ENCODE data around the gene CENPC. TPM values are rescaled to one million over a fixed set of nuclear protein-coding genes. Genes with fewer than 3 reads are reported as not detected.
"Not testable (repeated sequence)": the region's sequence is repeated elsewhere in the genome, so short reads cannot be mapped to it uniquely, and the experiment has no call there.

Gene CENPC
- total RNA-seq, 1 donor from 2014 or later: 26.4 TPM

DNA sequence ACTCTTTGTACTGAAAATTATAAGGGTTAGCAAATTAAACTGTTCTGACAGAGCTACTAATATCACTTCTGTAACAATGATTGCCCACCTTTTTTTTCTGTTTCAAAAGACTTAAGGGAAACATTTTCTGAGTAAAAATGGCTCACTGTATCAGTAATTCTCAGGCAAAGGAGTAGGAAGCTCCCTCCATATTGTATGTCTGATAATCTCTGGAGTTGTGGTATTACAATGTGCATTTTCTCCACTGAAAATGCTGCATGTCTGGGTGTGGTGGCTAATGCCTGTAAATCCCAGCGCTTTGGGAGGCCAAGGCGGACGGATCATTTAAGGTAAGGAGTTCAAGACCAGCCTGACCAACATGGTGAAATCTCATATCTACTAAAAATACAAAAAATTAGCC is 8.8 kb upstream of the CENPC start:
- no peaks in the 10 kb centered on the region for H3K9me3 Mint-ChIP-seq (ENCODE audit: low read depth)
- H3K27me3 Mint-ChIP-seq: no peaks in the 10 kb centered on the region
- H3K4me1 Mint-ChIP-seq (ENCODE audit: low read depth): no peaks in the 10 kb centered on the region
- DNase-seq (ENCODE audit: low spot score, unreplicated experiment): no peak
- no peaks in the 10 kb centered on the region for H3K36me3 Mint-ChIP-seq (ENCODE audit: insufficient read depth)
- TF ChIP-seq, protein P1, sequence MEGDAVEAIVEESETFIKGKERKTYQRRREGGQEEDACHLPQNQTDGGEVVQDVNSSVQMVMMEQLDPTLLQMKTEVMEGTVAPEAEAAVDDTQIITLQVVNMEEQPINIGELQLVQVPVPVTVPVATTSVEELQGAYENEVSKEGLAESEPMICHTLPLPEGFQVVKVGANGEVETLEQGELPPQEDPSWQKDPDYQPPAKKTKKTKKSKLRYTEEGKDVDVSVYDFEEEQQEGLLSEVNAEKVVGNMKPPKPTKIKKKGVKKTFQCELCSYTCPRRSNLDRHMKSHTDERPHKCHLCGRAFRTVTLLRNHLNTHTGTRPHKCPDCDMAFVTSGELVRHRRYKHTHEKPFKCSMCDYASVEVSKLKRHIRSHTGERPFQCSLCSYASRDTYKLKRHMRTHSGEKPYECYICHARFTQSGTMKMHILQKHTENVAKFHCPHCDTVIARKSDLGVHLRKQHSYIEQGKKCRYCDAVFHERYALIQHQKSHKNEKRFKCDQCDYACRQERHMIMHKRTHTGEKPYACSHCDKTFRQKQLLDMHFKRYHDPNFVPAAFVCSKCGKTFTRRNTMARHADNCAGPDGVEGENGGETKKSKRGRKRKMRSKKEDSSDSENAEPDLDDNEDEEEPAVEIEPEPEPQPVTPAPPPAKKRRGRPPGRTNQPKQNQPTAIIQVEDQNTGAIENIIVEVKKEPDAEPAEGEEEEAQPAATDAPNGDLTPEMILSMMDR (IDR thresholded peaks at IDR 0.05; ENCODE audit: unreplicated experiment): no peak
- no peak overlapping the region for H3K27ac Mint-ChIP-seq
- H3K4me3 Mint-ChIP-seq (ENCODE audit: low read depth): no peak overlapping the region

DNA sequence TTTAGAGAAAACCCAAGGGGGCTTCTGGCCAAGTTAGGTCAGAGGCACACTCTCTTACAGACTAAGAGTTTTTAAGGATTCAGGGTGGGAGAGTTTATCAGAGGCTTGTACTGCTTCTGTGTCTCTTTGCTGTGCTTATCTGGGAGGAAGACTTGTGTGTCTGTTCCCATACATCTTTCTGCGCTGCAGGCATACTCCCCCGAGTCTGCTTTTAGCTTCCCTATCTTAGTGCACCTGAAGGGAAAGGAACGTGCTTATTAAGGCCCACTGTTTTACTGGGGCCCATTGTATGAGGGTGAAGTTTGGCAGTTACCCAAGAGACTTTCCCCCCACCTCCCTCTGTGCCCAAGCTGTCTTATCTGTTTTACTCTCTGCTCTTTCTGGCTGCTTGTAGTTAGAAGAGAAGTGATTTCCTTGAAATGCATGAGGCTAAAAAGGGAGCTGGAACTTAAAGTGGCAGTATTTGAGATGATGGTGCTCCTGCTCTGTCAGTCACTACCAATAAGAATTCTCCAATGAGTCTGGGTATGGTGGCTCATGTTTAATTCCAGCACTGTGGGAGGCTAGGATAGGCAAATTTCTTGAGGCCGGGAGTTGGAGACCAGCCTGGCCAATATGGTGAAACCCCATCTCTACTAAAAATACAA is 7.0 kb upstream of the CENPC start:
- not testable (repeated sequence) for DNase-seq (ENCODE audit: low spot score, unreplicated experiment); H3K27ac Mint-ChIP-seq; H3K36me3 Mint-ChIP-seq (ENCODE audit: insufficient read depth); H3K4me3 Mint-ChIP-seq (ENCODE audit: low read depth); H3K27me3 Mint-ChIP-seq; H3K9me3 Mint-ChIP-seq (ENCODE audit: low read depth); H3K4me1 Mint-ChIP-seq (ENCODE audit: low read depth)

DNA sequence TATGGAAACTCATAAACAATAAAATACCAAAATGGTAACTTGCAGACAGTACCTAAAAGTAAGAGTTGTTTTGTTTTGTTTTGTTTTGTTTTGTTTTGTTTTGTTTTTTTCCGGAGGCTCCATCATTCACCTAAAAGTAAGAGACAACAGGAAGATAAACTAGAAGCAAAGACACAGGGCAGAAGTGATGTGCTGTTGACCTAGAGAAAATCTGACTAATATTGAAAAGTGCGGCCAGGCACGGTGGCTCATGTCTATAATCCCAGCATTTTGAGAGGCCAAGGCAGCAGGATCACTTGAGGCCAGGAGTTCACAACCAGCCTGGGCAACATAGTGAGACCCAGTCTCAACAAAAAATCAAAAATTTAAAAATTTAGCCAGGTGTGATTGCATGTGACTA is 5.6 kb upstream of the CENPC start:
- no peak overlapping the region for H3K27ac Mint-ChIP-seq
- H3K27me3 Mint-ChIP-seq: no peaks in the 10 kb centered on the region
- DNase-seq (ENCODE audit: low spot score, unreplicated experiment): no peak
- H3K4me3 Mint-ChIP-seq (ENCODE audit: low read depth): no peak overlapping the region
- TF ChIP-seq, protein P1 (IDR thresholded peaks at IDR 0.05; ENCODE audit: unreplicated experiment): no peak
- H3K9me3 Mint-ChIP-seq (ENCODE audit: low read depth): no peaks in the 10 kb centered on the region
- no peaks in the 10 kb centered on the region for H3K4me1 Mint-ChIP-seq (ENCODE audit: low read depth)
- no peaks in the 10 kb centered on the region for H3K36me3 Mint-ChIP-seq (ENCODE audit: insufficient read depth)

DNA sequence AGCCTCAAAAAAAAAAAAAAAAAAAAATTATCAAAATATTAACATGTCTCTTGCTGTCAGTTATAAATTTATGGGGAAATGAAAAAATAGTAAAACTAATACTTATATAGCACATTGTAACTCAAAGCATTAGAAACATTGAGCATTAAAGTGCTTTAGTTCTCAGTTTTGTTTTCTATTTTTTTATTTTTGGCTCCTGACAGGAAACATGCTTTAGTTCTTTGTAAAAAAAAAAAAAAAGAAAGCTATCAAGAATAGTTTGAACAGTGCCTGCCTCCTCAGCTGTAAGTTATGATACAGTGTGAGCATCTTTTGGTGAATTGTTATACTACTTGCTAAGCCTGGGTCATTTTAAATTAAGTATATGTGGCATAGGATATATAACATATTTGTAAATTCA is 5.1 kb upstream of the CENPC start:
- no peaks in the 10 kb centered on the region for H3K9me3 Mint-ChIP-seq (ENCODE audit: low read depth)
- no peak for DNase-seq (ENCODE audit: low spot score, unreplicated experiment)
- H3K4me3 Mint-ChIP-seq (ENCODE audit: low read depth): no peak overlapping the region
- TF ChIP-seq, protein P1 (IDR thresholded peaks at IDR 0.05; ENCODE audit: unreplicated experiment): no peak
- H3K27ac Mint-ChIP-seq: no peak overlapping the region
- no peaks in the 10 kb centered on the region for H3K4me1 Mint-ChIP-seq (ENCODE audit: low read depth)
- H3K36me3 Mint-ChIP-seq (ENCODE audit: insufficient read depth): no peaks in the 10 kb centered on the region
- no peaks in the 10 kb centered on the region for H3K27me3 Mint-ChIP-seq

DNA sequence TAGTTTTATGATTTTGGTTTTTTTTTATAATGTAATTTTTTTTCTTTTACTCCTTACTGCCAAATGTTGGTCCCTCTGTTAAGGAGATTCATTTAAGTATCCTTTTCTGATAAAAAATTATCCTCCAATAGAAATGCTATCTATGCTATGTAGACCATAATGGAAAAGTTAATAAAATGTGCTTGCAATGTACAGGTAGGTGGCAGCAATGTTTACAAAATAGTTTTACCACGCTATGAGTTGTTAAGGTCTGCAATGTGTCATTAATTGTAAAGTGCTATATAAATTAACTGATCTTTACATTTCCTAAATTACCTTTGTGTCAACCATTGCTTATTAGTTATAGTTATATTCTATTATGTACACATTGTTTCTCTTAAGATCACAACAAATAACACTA is 3.8 kb upstream of the CENPC start:
- no peak for DNase-seq (ENCODE audit: low spot score, unreplicated experiment)
- Mint-ChIP-seq H3K27ac (no peak overlapping the region), H3K27me3 (no peaks in the 10 kb centered on the region), H3K4me3 (ENCODE audit: low read depth) (no peak overlapping the region), H3K4me1 (ENCODE audit: low read depth) (peaks cover 1% of the 10 kb centered on the region), H3K9me3 (ENCODE audit: low read depth) (no peaks in the 10 kb centered on the region), H3K36me3 (ENCODE audit: insufficient read depth) (no peaks in the 10 kb centered on the region)
- TF ChIP-seq, protein P1 (IDR thresholded peaks at IDR 0.05; ENCODE audit: unreplicated experiment): peak; percentile 10

DNA sequence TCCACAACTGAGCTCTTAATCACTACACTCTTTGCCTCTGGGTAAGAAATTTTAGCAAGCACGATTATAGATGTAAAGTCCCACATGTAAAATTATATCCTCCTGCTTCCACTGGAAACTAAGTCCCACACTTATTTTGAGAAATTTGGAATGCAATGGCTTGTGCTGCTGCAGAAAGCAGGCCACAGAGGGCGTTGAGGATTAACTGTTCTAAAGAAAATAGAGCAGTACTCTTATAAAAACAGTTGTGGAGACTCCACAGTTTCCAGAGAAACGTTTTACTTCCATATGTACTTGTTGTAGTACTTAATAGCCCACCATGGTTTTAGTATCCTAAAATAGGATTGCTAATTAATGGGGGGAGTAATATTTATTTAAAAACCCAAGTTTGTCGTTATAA is 1.7 kb upstream of the CENPC start:
- Mint-ChIP-seq H3K27me3 (no peaks in the 10 kb centered on the region), H3K36me3 (ENCODE audit: insufficient read depth) (no peaks in the 10 kb centered on the region), H3K4me3 (ENCODE audit: low read depth) (no peak overlapping the region), H3K9me3 (ENCODE audit: low read depth) (no peaks in the 10 kb centered on the region), H3K27ac (no peak overlapping the region), H3K4me1 (ENCODE audit: low read depth) (peaks cover 9% of the 10 kb centered on the region)
- TF ChIP-seq, protein P1 (IDR thresholded peaks at IDR 0.05; ENCODE audit: unreplicated experiment): no peak
- DNase-seq (ENCODE audit: low spot score, unreplicated experiment): no peak

All from progenitor cell of endocrine pancreas (in vitro differentiated cells).